ENCODE measurements around the gene TMCO4.

The TMCO4 gene

GRCh38 chr1:19703280-19703679, 96.4 kb downstream of the TMCO4 start (continued):
- TF ChIP-seq HIC1 (tag by site-specific recombination; IDR thresholded peaks at IDR 0.05): no peak

- no peak for TF ChIP-seq ZNF423 (tag by site-specific recombination; IDR thresholded peaks at IDR 0.05)
- Histone ChIP-seq H3K9me3 (ENCODE audit: control insufficient read depth, insufficient read depth, low read depth, low read length) (no peaks in the 10 kb centered on the region), H3K4me3 (ENCODE audit: low read depth, low read length) (no peak overlapping the region), H3K4me1 (ENCODE audit: control insufficient read depth, insufficient read depth, low read length) (no peaks in the 10 kb centered on the region), H3K36me3 (ENCODE audit: control insufficient read depth in 2 of 2, insufficient read depth in 1 of 2, low read length in 2 of 2) (no peaks in the 10 kb centered on the region), H3K27ac (ENCODE audit: extremely low read depth, low read depth, low read length) (no peak overlapping the region)
- CTCF ChIA-PET: interaction anchor here (0.7 kb wide), 1 partner anchor 19 kb away, joined by 3 read pairs; no protein-coding TSS in a partner anchor
- POLR2A ChIA-PET: no interaction called here
Measured at GRCh38 chr1:19700079-19700777, 99.5 kb downstream of the TMCO4 start.

- H3K9me3 ChIP-seq (ENCODE audit: control insufficient read depth, insufficient read depth, low read depth, low read length): no peaks in the 10 kb centered on the region
- ChIA-PET POLR2A (no interaction called here), CTCF (interaction anchor here (0.6 to 1.6 kb wide), 3 partner anchors 17 to 518 kb away, joined by 3 to 6 read pairs (median 3); no protein-coding TSS in a partner anchor)
- H3K4me3 ChIP-seq (ENCODE audit: low read depth, low read length): no peak overlapping the region
- no peak overlapping the region for H3K27ac ChIP-seq (ENCODE audit: extremely low read depth, low read depth, low read length)
- H3K4me1 ChIP-seq (ENCODE audit: control insufficient read depth, insufficient read depth, low read length): no peaks in the 10 kb centered on the region
- H3K36me3 ChIP-seq (ENCODE audit: control insufficient read depth in 2 of 2, insufficient read depth in 1 of 2, low read length in 2 of 2): no peaks in the 10 kb centered on the region
- TF ChIP-seq ZBTB26 (tag by site-specific recombination; optimal IDR thresholded peaks at IDR 0.05) (no peak), ZNF747 (tag by site-specific recombination; IDR thresholded peaks at IDR 0.05) (no peak), REPIN1 (tag by site-specific recombination; IDR thresholded peaks at IDR 0.05; ENCODE audit: low read depth) (no peak), ZNF677 (tag by site-specific recombination; IDR thresholded peaks at IDR 0.05) (no peak), ZNF843 (tag by site-specific recombination; IDR thresholded peaks at IDR 0.05) (no peak), ZNF501 (tag by site-specific recombination; IDR thresholded peaks at IDR 0.05) (no peak), ZNF776 (tag by site-specific recombination; IDR thresholded peaks at IDR 0.05; ENCODE audit: borderline replicate concordance) (no peak), ZNF169 (tag by site-specific recombination; IDR thresholded peaks at IDR 0.05) (no peak), ZNF777 (tag by site-specific recombination; IDR thresholded peaks at IDR 0.05; ENCODE audit: borderline replicate concordance) (no peak), ZFP41 (tag by site-specific recombination; IDR thresholded peaks at IDR 0.05; ENCODE audit: borderline replicate concordance) (no peak), INSM2 (tag by site-specific recombination; IDR thresholded peaks at IDR 0.05) (no peak), ZSCAN30 (tag by site-specific recombination; IDR thresholded peaks at IDR 0.05) (no peak), ZNF148 (tag by site-specific recombination; IDR thresholded peaks at IDR 0.05; ENCODE audit: borderline replicate concordance) (no peak), ZNF174 (tag by site-specific recombination; IDR thresholded peaks at IDR 0.05) (no peak), ZNF670 (tag by site-specific recombination; IDR thresholded peaks at IDR 0.05; ENCODE audit: low read depth) (no peak), ZNF394 (tag by site-specific recombination; IDR thresholded peaks at IDR 0.05; ENCODE audit: borderline replicate concordance) (no peak)
Measured at GRCh38 chr1:19698181-19698580, 101.5 kb downstream of the TMCO4 start.
